Stimulated activated CD4-positive, alpha-beta T cell treated with anti-CD3 and anti-CD28 coated beads, Interleukin-15, amount 100 ng/mL, for 24 hours (primary cell): ENCODE results near the gene DGCR8.
"Not testable (repeated sequence)": the region's sequence is repeated elsewhere in the genome, so short reads cannot be mapped to it uniquely, and the experiment has no call there.

Source experiments
- DNase-seq: peaks from one replicate; pipeline ENCODE4 v3.0.0-alpha.2; 2020

Gene DGCR8

GRCh38 chr22:20053407-20054033 is 26.5 kb upstream of the DGCR8 start:
- DNase-seq = no peak

GRCh38 chr22:20054034-20054427 is 26.0 kb upstream of the DGCR8 start:
- DNase-seq = no peak

GRCh38 chr22:20054485-20054884 is 25.6 kb upstream of the DGCR8 start:
- DNase-seq = no peak

GRCh38 chr22:20055144-20055543 is 24.9 kb upstream of the DGCR8 start:
- no peak for DNase-seq

GRCh38 chr22:20055654-20056053 is 24.4 kb upstream of the DGCR8 start:
- DNase-seq = no peak

- DNase-seq = no peak
Measured at GRCh38 chr22:20056161-20056560, 23.9 kb upstream of the DGCR8 start.

GRCh38 chr22:20056696-20057386 is 23.2 kb upstream of the DGCR8 start:
- no peak for DNase-seq

- DNase-seq = no peak
Measured at GRCh38 chr22:20057596-20058268, 22.3 kb upstream of the DGCR8 start.

- no peak for DNase-seq
Measured at GRCh38 chr22:20058989-20059770, 20.9 kb upstream of the DGCR8 start.

- peak; percentile 11 for DNase-seq
Measured at GRCh38 chr22:20060700-20061480, 19.2 kb upstream of the DGCR8 start.

GRCh38 chr22:20061481-20061861 is 18.6 kb upstream of the DGCR8 start:
- DNase-seq = no peak

- no peak for DNase-seq
Measured at GRCh38 chr22:20062043-20062765, 17.8 kb upstream of the DGCR8 start.

GRCh38 chr22:20062766-20063083 is 17.3 kb upstream of the DGCR8 start:
- DNase-seq = no peak

- no peak for DNase-seq
Measured at GRCh38 chr22:20063271-20064139, 16.5 kb upstream of the DGCR8 start.

- DNase-seq = no peak
Measured at GRCh38 chr22:20064140-20064480, 15.9 kb upstream of the DGCR8 start.

GRCh38 chr22:20064545-20065262 is 15.3 kb upstream of the DGCR8 start:
- no peak for DNase-seq

GRCh38 chr22:20065896-20066616 is 14.0 kb upstream of the DGCR8 start:
- no peak for DNase-seq

GRCh38 chr22:20066617-20067383 is 13.2 kb upstream of the DGCR8 start:
- DNase-seq = no peak

- not testable (repeated sequence) for DNase-seq
Measured at GRCh38 chr22:20067384-20067682, 12.7 kb upstream of the DGCR8 start.
